Loucy (cell line): ENCODE measurements around the gene GRM2.

ENCODE experiments used
- CTCF ChIP-seq: fragments of 200-600 bp; sonication (generic); conservative IDR thresholded peaks from 2 replicates; pipeline ENCODE4 v1.5.1; 2014; ENCODE audit warnings: mild to moderate bottlenecking, antibody characterized with exemption, low read length
- EZH2phosphoT487 ChIP-seq: fragments of 200-600 bp; IDR thresholded peaks from 2 replicates; pipeline ENCODE4 v1.6.1; 2018; ENCODE audit warnings: antibody characterized with exemption, mild to moderate bottlenecking, moderate library complexity, borderline replicate concordance

GRCh38 chr3:51669241-51670052 lies 37.4 kb upstream of the GRM2 start:
- no peak for TF ChIP-seq EZH2phosphoT487
- TF ChIP-seq CTCF, result peak; percentile 97
